Tibial artery (tissue), 4 donors: ENCODE data around the gene RNASEH1.
A peak's percentile ranks its signal among the peaks of the same experiment; 100 is the strongest.

Experiments
- DNase-seq, 2 donors: peaks; one replicate each; pipeline ENCODE4 v3.0.0-alpha.2; 2019
- H3K27ac ChIP-seq, 2 donors: fragments of 200-600 bp; sonication (generic) in 1 of 2; 1 replicate in 1 of 2; 2 replicates in 1 of 2; pipeline ENCODE4 v1.5.1; 2018 to 2019; ENCODE audit warnings: mild to moderate bottlenecking in 1 of 2
- H3K27me3 ChIP-seq, 2 donors: fragments of 200-600 bp; sonication (generic) in 1 of 2; one replicate each; pipeline versions ENCODE4 v1.5.1 to v1.6.0; 2016 to 2019
- H3K36me3 ChIP-seq, 3 donors: fragments of 200-600 bp; sonication (generic) in 2 of 3; one replicate each; pipeline ENCODE4 v1.5.1; 2016 to 2019; ENCODE audit warnings: mild to moderate bottlenecking in 2 of 3
- H3K4me1 ChIP-seq, 4 donors: fragments of 200-600 bp; sonication (generic) in 2 of 4; 1 replicate in 3 of 4; 2 replicates in 1 of 4; pipeline ENCODE4 v1.5.1; 2016 to 2019
- H3K4me3 ChIP-seq, 2 donors: fragments of 200-600 bp; sonication (generic) in 1 of 2; 1 replicate in 1 of 2; 2 replicates in 1 of 2; pipeline ENCODE4 v1.5.1; 2018 to 2019; ENCODE audit warnings: mild to moderate bottlenecking in 2 of 2
- H3K9me3 ChIP-seq, 3 donors: fragments of 200-600 bp; sonication (generic) in 1 of 3; one replicate each; pipeline ENCODE4 v1.5.1; 2016 to 2019
- intact Hi-C: fragments of 100-400 bp; cut with DNase I; formaldehyde crosslinking; loops from one replicate; pipeline ENCODE4 v1.15.0; 2023; ENCODE audit warnings: low total_unique reads
- TF ChIP-seq, protein P1 (sequence below), 2 experiments: fragments of 200-600 bp in 1 of 2; fragments of 450-650 bp in 1 of 2; IDR thresholded peaks; one replicate each; pipeline ENCODE4 v1.5.1; 2017 to 2019; ENCODE audit warnings: antibody characterized with exemption in 2 of 2, mild to moderate bottlenecking in 1 of 2, moderate library complexity in 1 of 2

RNASEH1 gene

GRCh38 chr2:3542107-3542506, 16.0 kb downstream of the RNASEH1 start:
- no peak overlapping the region for H3K4me3 ChIP-seq
- H3K27ac ChIP-seq: no peak overlapping the region
- no peak for DNase-seq
- no peaks in the 10 kb centered on the region for H3K27me3 ChIP-seq
- intact Hi-C loops: loop anchor here (10.0 kb wide), 1 partner anchor 157 kb away; no protein-coding TSS in a partner anchor
- TF ChIP-seq, protein P1, sequence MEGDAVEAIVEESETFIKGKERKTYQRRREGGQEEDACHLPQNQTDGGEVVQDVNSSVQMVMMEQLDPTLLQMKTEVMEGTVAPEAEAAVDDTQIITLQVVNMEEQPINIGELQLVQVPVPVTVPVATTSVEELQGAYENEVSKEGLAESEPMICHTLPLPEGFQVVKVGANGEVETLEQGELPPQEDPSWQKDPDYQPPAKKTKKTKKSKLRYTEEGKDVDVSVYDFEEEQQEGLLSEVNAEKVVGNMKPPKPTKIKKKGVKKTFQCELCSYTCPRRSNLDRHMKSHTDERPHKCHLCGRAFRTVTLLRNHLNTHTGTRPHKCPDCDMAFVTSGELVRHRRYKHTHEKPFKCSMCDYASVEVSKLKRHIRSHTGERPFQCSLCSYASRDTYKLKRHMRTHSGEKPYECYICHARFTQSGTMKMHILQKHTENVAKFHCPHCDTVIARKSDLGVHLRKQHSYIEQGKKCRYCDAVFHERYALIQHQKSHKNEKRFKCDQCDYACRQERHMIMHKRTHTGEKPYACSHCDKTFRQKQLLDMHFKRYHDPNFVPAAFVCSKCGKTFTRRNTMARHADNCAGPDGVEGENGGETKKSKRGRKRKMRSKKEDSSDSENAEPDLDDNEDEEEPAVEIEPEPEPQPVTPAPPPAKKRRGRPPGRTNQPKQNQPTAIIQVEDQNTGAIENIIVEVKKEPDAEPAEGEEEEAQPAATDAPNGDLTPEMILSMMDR (IDR thresholded peaks at IDR 0.05): no peak
- H3K4me1 ChIP-seq: peaks cover 0 to 2% (median under 1%) of the 10 kb centered on the region in 4 donors
- no peaks in the 10 kb centered on the region for H3K9me3 ChIP-seq
- H3K36me3 ChIP-seq: peaks cover 47 to 78% (median 47%) of the 10 kb centered on the region in 3 donors

- no peak overlapping the region for H3K4me3 ChIP-seq
- peaks cover 24 to 55% (median 24%) of the 10 kb centered on the region in 3 donors for H3K36me3 ChIP-seq
- intact Hi-C loops: loop anchor here (10.0 kb wide), 1 partner anchor 155 kb away; no protein-coding TSS in a partner anchor
These were observed 18.3 kb downstream of the RNASEH1 start for GRCh38 chr2:3539836-3540235.

GRCh38 chr2:3536682-3537632, 21.2 kb downstream of the RNASEH1 start:
- DNase-seq: peak in 1 of 2 donors; percentile 79
- intact Hi-C loops: loop anchor here (1.0 kb wide), 1 partner anchor 19 kb away; no protein-coding TSS in a partner anchor
- peaks cover 5 to 26% (median 7%) of the 10 kb centered on the region in 3 donors for H3K36me3 ChIP-seq
- H3K4me1 ChIP-seq: peaks cover 0 to 23% (median 17%) of the 10 kb centered on the region in 4 donors
- TF ChIP-seq, protein P1 (IDR thresholded peaks at IDR 0.05): peak; percentile 50 to 51
- no peaks in the 10 kb centered on the region for H3K9me3 ChIP-seq
- no peaks in the 10 kb centered on the region for H3K27me3 ChIP-seq
- peak overlapping the region; percentile 90 to 96 for H3K27ac ChIP-seq
- H3K4me3 ChIP-seq: peak overlapping the region; percentile 51 to 56

More at GRCh38 chr2:3539836-3540235, 18.3 kb downstream of the RNASEH1 start:
- H3K4me1 ChIP-seq: peaks cover 0 to 23% (median 17%) of the 10 kb centered on the region in 4 donors
- H3K27ac ChIP-seq: no peak overlapping the region
- no peak for DNase-seq
- H3K27me3 ChIP-seq: no peaks in the 10 kb centered on the region
- TF ChIP-seq, protein P1 (IDR thresholded peaks at IDR 0.05): no peak
- H3K9me3 ChIP-seq: no peaks in the 10 kb centered on the region

DNA sequence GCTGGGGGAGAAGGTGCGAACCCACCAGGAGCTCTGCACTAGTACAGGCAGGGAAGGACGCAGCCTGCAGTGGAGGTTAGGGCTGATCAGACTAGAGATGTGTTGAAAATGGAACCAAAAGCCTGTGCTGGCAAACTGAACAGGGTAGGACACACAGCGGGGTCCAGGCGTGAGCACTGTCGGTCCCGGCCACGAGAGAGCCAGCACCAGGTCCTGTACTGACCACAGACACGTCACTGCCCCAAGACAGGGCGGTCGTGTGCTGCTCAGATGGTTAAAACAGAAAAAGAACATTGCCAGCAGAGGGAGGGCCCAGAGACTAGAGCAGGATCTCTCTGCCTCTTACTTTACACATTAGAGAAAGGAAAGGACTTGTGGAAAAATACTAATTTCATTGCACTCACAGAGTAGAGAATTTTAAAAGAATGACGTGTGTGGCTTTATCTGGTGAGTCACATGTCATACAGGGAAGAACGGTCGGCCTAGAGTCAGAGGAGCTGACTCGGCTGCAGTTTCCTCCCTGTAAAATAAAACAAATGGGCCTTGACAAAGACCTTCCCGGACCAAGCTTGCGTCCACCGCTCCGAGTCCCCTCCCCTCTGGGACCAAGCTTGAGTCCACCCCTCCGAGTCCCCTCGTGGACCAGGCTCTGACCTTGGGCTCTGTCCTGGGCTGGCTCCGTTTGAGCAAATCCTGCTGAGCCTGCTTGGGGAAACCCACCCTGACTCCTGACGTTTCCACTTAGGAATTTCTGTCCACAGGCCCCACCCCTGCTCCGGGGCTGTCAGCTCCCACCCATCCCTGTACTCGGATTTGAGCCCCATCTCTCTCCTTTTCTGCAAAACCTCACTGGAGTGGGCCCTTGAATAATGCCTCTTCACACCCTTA, 22.1 kb downstream of the RNASEH1 start:
- peak; percentile 71 to 85 for DNase-seq
- Histone ChIP-seq H3K9me3 (no peaks in the 10 kb centered on the region), H3K4me3 (peak overlapping the region; percentile 51 to 56), H3K27me3 (no peaks in the 10 kb centered on the region), H3K27ac (peak overlapping the region; percentile 90 to 96), H3K4me1 (peaks cover 0 to 23% (median 17%) of the 10 kb centered on the region in 4 donors), H3K36me3 (peaks cover 5 to 18% (median 5%) of the 10 kb centered on the region in 3 donors)
- intact Hi-C loops: loop anchor here (1.0 kb wide), 1 partner anchor 18 kb away; no protein-coding TSS in a partner anchor
- TF ChIP-seq, protein P1 (IDR thresholded peaks at IDR 0.05): peak; percentile 20 to 25

DNA sequence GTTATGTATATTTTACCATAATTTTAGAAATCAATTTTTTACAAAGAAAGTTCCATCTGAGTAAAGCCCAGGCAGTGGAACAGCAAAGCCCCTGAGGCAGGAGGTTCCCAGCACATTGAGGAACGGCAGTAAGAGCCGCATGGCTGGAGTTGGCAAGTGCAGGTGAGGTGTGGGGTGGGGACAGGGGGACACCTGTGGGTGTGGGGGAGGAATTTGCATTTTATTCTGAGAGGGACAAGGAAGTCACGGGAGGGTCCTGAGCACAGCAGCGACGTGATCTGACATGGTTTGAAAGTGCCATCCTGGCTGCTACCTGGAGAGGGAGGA, 22.7 kb downstream of the RNASEH1 start:
- peak overlapping the region; percentile 90 to 96 for H3K27ac ChIP-seq
- peaks cover 5 to 13% (median 5%) of the 10 kb centered on the region in 3 donors for H3K36me3 ChIP-seq
- no peaks in the 10 kb centered on the region for H3K9me3 ChIP-seq
- intact Hi-C loops: no loop called here
- H3K4me3 ChIP-seq: peak overlapping the region; percentile 51 to 56
- H3K27me3 ChIP-seq: no peaks in the 10 kb centered on the region
- peaks cover 0 to 23% (median 17%) of the 10 kb centered on the region in 4 donors for H3K4me1 ChIP-seq
- no peak for DNase-seq
- TF ChIP-seq, protein P1 (IDR thresholded peaks at IDR 0.05): no peak
